Activated T-helper 1 cell treated with Interleukin-2 at 50 U/mL for 16 hours (primary cell): ENCODE measurements around the gene TTC27.
"Not testable (repeated sequence)": the region's sequence is repeated elsewhere in the genome, so short reads cannot be mapped to it uniquely, and the experiment has no call there.

Experiments used
- DNase-seq: peaks from one replicate; pipeline ENCODE4 v3.0.0-alpha.2; 2020; ENCODE audit warnings: low read depth

Gene TTC27

DNA sequence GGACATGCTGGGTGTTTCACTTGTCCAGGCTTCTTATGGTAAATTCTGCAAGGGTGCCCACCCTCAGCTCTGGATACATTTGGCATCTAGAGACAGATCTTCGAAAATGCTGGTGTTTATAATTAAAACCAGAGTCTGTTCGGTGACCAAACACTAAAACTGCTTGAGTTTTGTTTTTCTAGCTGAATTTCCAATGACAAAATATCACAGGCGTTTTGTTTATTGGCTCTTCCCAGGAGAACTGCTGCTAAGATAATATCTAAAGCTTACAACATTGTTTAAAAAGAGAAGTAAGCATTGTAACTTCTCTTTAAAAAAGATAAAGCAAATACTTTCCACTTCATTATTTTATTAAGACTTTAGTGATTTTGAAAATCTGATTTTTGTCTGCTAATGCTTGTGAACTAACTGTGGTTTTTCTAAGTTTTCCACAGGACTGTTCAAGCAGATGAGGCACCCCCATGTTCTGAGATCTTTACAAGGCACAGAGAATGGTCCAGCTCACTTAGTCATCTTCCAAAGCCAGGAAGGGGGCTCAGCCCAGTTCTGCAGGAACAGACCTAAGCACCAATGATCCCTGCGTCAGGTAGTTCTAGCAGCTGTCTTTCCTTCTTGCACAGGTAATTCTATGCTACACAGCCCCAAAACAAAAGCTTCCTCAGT, 224.1 kb downstream of the TTC27 start:
- no peak for DNase-seq

DNA sequence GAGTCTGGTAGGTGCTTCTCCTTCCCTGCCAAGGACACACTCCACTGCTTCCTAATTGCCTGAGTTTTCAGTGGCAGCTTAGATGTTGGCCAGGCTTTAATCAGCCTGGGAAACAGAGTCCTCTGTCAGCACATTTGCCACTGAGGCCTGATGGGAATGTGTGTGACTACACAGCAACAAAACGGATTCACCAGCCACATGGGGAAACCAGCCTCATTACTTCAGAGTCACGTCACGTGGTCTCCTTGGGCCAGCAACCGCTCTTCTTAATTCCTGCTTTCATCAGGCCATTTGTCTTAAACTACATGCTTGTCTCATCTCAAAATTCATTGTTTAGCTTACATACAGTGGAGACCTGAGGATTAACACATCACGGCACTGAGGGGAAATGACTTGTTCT, 225.0 kb downstream of the TTC27 start:
- DNase-seq, result no peak

DNA sequence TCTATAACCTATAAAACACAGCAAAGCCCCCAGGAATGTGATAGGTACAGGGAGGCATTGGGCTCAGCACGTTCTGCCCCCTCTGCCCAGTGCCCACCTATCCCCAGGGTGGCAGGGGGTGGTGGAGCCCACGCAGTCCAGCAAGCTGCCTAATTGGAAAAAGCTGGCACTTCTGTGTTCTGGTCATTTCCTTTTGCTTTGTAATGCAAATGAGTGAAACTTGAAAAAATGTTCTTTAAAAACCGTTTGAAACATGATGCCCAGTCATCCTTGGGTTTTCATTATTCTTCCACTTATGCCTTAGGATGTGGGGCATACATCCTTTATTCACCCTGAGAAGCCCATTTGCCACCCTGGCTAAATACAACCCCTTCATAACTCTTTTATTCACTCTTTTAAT, 229.0 kb downstream of the TTC27 start:
- DNase-seq, result no peak

DNA sequence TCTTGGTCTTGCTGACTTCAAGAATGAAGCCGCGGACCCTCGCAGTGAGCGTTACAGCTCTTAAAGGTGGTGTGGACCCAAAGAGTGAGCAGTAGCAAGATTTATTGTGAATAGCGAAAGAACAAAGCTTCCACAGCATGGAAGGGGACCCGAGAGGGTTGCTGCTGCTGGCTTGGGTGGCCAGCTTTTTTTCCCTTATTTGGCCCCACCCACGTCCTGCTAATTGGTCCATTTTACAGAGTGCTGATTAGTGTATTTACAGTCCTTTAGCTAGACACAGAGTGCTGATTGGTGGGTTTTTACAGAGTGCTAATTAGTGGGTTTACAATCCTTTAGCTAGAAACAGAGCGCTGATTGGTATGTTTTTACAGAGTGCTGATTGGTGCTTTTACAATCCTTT, 230.9 kb downstream of the TTC27 start:
- DNase-seq, result no peak

DNA sequence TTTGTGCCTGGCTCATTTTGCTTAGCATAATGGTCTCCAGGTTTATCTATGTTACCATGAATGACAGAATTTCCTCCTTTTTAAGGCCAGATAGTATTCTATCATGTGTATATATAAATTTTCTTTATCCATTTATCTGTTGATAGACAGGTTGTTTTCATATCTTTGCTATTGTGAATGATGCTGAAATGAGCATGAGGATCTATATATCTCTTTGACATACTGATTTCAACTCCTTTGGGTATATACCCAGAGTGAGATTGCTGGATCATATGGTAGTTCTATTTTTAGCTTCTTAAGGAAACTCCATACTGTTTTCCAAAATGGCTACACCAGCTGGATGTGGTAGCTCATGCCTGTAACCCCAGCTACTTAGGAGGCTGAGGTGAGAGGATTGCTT, 232.5 kb downstream of the TTC27 start:
- DNase-seq, result no peak

DNA sequence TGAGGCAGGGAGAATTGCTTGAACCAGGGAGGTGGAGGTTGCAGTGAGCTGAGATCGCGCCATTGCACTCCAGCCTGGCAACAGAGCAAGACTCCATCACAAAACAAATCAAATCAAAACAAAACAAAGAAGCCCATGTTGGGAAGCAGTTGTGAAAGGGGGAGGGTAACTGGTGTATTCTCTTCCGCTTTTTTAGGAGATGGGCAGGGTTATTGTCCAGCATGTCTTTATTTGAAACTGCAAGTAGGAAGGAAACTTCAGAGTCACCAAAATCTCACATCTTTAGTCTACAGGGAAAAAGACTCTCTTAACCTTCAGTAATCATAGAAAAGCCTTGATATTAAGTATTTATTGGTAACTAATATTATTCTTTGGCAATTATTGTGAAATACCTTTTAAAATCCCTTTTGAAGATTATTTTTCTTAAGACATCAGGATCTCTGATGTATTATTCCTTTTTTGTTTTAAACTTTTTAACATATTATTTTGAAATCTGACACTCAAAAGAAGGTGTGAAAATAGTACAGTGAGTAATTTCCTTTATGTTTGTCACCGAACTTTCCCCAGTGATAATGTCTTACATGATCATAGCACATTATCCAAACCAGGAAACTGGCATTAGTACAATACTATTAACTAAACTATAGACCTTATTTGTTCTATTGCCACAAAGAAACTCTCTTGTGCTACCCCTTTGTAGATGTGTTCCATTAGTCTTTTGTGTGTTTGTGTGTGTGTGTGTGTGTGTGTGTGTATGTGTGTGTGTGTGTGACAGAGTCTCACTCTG, 234.6 kb downstream of the TTC27 start:
- no peak for DNase-seq

DNA sequence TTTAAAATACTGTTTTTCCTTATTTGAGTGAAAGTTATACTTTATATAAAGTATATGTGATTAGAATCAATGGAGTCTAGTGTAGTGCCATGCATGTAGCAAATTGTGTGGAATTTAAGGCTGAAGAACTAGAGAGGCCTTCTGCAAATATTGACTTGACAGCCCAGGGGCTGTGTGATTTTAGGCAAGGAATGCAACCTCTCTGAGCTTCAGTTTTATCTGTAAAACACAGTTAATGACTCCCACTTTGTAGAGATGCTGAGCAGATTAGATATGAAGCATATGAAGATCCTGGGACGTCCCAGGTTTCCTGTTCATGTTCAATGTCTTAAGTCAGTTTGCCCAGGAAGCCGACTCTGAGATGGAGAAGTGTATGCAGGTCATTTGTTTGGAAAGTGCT, 235.5 kb downstream of the TTC27 start:
- DNase-seq, result no peak

DNA sequence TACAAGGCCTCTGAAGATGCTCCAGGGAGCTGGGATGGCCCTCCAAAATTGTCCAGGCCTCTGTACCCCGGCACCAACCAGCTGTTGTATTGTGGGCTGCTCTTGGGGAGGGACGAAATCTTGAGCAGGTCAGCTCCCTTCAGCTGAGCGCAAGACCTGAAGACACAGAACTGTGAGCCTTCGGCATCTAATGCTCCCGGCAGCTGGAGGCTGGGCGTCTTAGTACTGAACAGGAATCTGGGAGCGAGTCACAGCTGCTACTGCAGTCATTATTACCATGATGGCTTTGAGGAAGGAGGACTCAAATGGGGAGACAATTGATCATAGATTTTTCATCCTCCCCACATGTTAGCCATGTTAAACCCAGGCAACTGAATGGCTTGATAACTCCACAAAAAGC, 236.0 kb downstream of the TTC27 start:
- no peak for DNase-seq

DNA sequence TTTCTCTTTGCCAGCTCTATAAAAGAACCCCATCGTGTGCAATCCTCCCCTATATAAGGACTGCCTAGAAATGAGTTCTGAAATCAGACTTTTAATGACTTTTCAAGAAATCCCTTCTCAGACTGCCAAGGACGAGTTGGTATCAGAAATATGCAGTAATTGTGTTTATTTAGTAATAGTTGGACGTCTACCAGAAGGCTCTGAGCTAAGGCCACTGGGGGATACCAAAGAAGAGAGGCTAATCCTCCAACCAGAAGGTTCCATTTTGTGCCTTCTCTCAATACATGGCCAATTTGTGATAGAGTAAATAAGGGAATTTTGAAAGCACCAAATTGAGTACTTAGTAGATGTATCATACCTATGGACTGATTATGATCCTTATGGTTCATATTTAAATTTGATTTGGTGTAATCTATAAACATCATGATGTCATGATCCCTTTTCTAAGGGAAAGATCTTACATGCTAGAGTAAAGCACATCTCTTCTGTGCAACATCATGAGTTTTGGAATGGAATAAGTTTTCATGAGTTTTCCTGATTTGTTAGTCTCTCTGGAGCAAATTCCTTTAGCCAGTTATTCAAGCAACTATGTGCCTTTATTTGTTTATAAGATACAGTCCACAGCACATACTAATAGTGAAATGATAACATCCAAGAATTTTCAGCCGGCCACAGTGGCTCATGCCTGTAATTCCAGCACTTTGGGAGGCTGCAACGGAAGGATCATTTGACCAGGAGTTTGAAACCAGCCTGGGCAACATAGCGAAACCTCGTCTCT, 236.7 kb downstream of the TTC27 start:
- no peak for DNase-seq

DNA sequence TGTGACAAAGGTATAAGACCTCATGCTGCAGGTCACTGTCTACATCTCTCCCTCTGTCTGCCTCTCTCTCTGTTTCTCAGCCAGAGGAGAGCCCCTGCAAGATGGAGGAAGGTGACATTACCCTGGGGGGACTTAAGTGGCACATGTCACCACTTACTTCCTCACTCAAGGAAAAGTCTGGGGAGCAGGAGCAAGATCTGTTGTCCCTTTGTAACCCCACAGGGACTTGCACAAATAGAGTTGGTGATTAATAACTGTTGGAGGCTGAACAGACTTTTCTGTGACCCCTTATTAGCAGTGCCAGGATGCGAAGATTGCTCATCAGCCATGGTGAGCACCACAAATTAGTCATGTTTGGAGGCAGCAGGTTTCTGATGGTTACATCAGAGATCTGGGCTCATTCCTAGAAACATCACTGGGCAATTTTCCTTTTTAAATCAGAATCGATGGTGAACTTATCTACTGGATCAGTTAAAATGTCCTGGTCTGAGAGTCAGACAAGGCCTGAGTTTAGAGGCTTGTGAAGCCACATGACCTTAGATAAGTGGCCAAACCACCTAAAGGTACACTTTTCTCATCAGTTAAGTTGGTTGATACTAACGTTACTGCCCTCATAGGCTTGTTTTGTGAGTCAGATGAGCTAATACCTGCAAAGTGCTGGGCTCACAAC, 237.7 kb downstream of the TTC27 start:
- DNase-seq, result no peak

DNA sequence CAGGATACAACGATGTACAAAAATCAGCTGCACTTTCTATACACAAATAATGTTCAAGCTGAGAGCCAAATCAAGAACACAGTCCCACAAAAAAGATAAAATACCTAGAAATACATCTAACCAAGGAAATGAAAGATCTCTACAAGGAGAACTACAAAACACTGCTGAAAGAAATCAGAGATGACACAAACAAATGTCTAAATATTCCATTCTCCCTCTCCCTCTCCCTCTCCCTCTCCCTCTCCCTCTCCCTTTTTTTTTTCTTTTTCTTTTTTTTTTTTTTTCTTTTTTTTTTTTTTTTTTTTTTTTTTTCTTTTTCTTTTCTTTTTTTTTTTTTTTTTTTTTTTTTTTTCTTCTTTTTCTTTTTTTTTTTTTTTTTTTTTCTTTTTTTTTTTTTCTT, 238.6 kb downstream of the TTC27 start:
- not testable (repeated sequence) for DNase-seq
